Liver (tissue), 9 donors: Measurements from ENCODE around the gene FAM3A. TPM values are rescaled to one million over a fixed set of nuclear protein-coding genes. Genes with fewer than 3 reads are reported as not detected.
"Not testable (repeated sequence)": the region's sequence is repeated elsewhere in the genome, so short reads cannot be mapped to it uniquely, and the experiment has no call there.

Experiments used
- DNase-seq: peaks from one replicate; pipeline ENCODE4 v3.0.0-alpha.2; 2017; ENCODE audit warnings: low spot score
- H3K27ac ChIP-seq, 2 donors: one replicate each; pipeline ENCODE4 v1.7.0; 2013; ENCODE audit warnings: inconsistent platforms in 2 of 2, low read length in 2 of 2, control low read depth in 1 of 2, low read depth in 1 of 2, mild to moderate bottlenecking in 1 of 2
- H3K27me3 ChIP-seq, 4 donors: one replicate each; pipeline versions ENCODE4 v1.6.1 to v1.7.0; 2013; ENCODE audit warnings: low read length in 3 of 4, inconsistent platforms in 1 of 4, mild to moderate bottlenecking in 1 of 4, moderate library complexity in 1 of 4; ENCODE audit not compliant: control insufficient read depth in 4 of 4, insufficient read depth in 4 of 4
- H3K36me3 ChIP-seq, 4 donors: one replicate each; pipeline versions ENCODE4 v1.6.1 to v1.7.0; 2013; ENCODE audit warnings: low read length in 3 of 4, mild to moderate bottlenecking in 3 of 4, low read depth in 1 of 4, moderate library complexity in 1 of 4; ENCODE audit not compliant: control insufficient read depth in 4 of 4, insufficient read depth in 3 of 4
- H3K4me1 ChIP-seq, 4 donors: one replicate each; pipeline versions ENCODE4 v1.6.1 to v1.7.0; 2013; ENCODE audit warnings: low read length in 3 of 4, mild to moderate bottlenecking in 3 of 4, moderate library complexity in 1 of 4; ENCODE audit not compliant: control insufficient read depth in 4 of 4, insufficient read depth in 4 of 4
- H3K4me3 ChIP-seq, 3 donors: one replicate each; pipeline versions ENCODE4 v1.6.1 to v1.7.0; 2013; ENCODE audit warnings: low read length in 3 of 3, control low read depth in 1 of 3, low read depth in 1 of 3, mild to moderate bottlenecking in 1 of 3
- H3K9ac ChIP-seq, 2 donors: one replicate each; pipeline ENCODE4 v1.7.0; 2013; ENCODE audit warnings: low read length in 2 of 2, mild to moderate bottlenecking in 2 of 2, moderate library complexity in 2 of 2, control low read depth in 1 of 2, low read depth in 1 of 2
- H3K9me3 ChIP-seq, 4 donors: one replicate each; pipeline versions ENCODE4 v1.6.1 to v1.7.0; 2013; ENCODE audit warnings: low read length in 3 of 4; ENCODE audit not compliant: control insufficient read depth in 4 of 4
- CTCF ChIP-seq: fragments of 150-350 bp; IDR thresholded peaks from 2 replicates; pipeline ENCODE4 v1.5.1; 2017; ENCODE audit warnings: improper control_type of control experiment, low read depth, low read length; ENCODE audit not compliant: missing input control
- EGR1 ChIP-seq, 2 donors: IDR thresholded peaks; 2 replicates each; pipeline ENCODE4 v1.6.1; 2016 to 2018; ENCODE audit warnings: antibody characterized with exemption in 2 of 2, low read depth in 2 of 2
- FOXA1 ChIP-seq: IDR thresholded peaks from 2 replicates; pipeline ENCODE4 v1.6.1; 2016; ENCODE audit warnings: antibody characterized with exemption
- FOXA2 ChIP-seq: IDR thresholded peaks from 2 replicates; pipeline ENCODE4 v1.6.1; 2016; ENCODE audit warnings: antibody characterized with exemption
- GABPA ChIP-seq, 2 donors: IDR thresholded peaks in 1 of 2; conservative IDR thresholded peaks in 1 of 2; 2 replicates each; pipeline ENCODE4 v1.6.1; 2016; ENCODE audit warnings: antibody characterized with exemption in 2 of 2, mild to moderate bottlenecking in 1 of 2, moderate library complexity in 1 of 2
- HNF4A ChIP-seq, 2 donors: conservative IDR thresholded peaks; 2 replicates each; pipeline ENCODE4 v1.6.1; 2016; ENCODE audit warnings: antibody characterized with exemption in 2 of 2, mild to moderate bottlenecking in 2 of 2
- HNF4G ChIP-seq: IDR thresholded peaks from 2 replicates; pipeline ENCODE4 v1.6.1; 2016; ENCODE audit warnings: antibody characterized with exemption
- JUND ChIP-seq, 2 donors: IDR thresholded peaks; 2 replicates each; pipeline ENCODE4 v1.6.1; 2016; ENCODE audit warnings: antibody characterized with exemption in 2 of 2
- NR2F2 ChIP-seq: IDR thresholded peaks from 2 replicates; pipeline ENCODE4 v1.6.1; 2016; ENCODE audit warnings: antibody characterized with exemption
- RAD21 ChIP-seq, 2 donors: IDR thresholded peaks; 2 replicates each; pipeline ENCODE4 v1.6.1; 2016; ENCODE audit warnings: antibody characterized with exemption in 2 of 2, mild to moderate bottlenecking in 2 of 2
- RXRA ChIP-seq, 2 donors: IDR thresholded peaks; 2 replicates each; pipeline ENCODE4 v1.6.1; 2017 to 2018; ENCODE audit warnings: antibody characterized with exemption in 2 of 2, mild to moderate bottlenecking in 1 of 2
- SP1 ChIP-seq: IDR thresholded peaks from 2 replicates; pipeline ENCODE4 v1.6.1; 2018; ENCODE audit warnings: antibody characterized with exemption, mild to moderate bottlenecking
- TAF1 ChIP-seq: conservative IDR thresholded peaks from 2 replicates; pipeline ENCODE4 v1.6.1; 2016; ENCODE audit warnings: antibody characterized with exemption, mild to moderate bottlenecking
- YY1 ChIP-seq: IDR thresholded peaks from 2 replicates; pipeline ENCODE4 v1.6.1; 2016; ENCODE audit warnings: antibody characterized with exemption, mild to moderate bottlenecking
- ZBTB33 ChIP-seq: IDR thresholded peaks from 2 replicates; pipeline ENCODE4 v1.6.1; 2016; ENCODE audit warnings: antibody characterized with exemption
- WGBS: extraction: QIAGEN DNeasy Blood & Tissue Kit; methylation state at CpG from one replicate; pipeline ENCODE4 v1.1.7; 2013; 5-methylcytosine and 5-hydroxymethylcytosine counted together
- polyA plus RNA-seq, 2 donors: library from polyadenylated mRNA; stranded (reverse) in 1 of 2; unstranded in 1 of 2; fragments of 200-250 nt in 1 of 2; fragments of >200 nt in 1 of 2; fragmentation: Nextera tagmentation in 1 of 2; extraction: Ambion mirVana in 1 of 2; gene quantifications; one replicate each; pipeline versions ENCODE4 v1.2.1 to v1.2.3, GENCODE V29; 2013 to 2015
- total RNA-seq, 2 donors: library from RNA; depleted of rRNA; stranded (reverse); fragments of >200 nt; gene quantifications; one replicate each; pipeline ENCODE4 v1.2.3, GENCODE V29; 2014
- TF ChIP-seq, protein P1 (sequence below): IDR thresholded peaks from 2 replicates; pipeline ENCODE4 v1.6.1; 2016; ENCODE audit warnings: antibody characterized with exemption
- TF ChIP-seq, protein P2 (sequence below): IDR thresholded peaks from 2 replicates; pipeline ENCODE4 v1.6.1; 2016; ENCODE audit warnings: antibody characterized with exemption, mild to moderate bottlenecking
- TF ChIP-seq, protein P3 (sequence below): IDR thresholded peaks from 2 replicates; pipeline ENCODE4 v1.6.1; 2016; ENCODE audit warnings: antibody characterized with exemption
- donor health status: healthy.
- donor health status: healthy.
- donor health status: healthy.
- donor health status: healthy.
- donor health status: healthy.

Gene FAM3A
- total and polyA plus RNA-seq, 4 donors, result 11.6 to 36.3 (median 34.2) TPM

GRCh38 chrX:154502098-154502497 is 13.9 kb downstream of the FAM3A start:
- Histone ChIP-seq H3K36me3 (peaks cover 0 to 14% (median 1%) of the 10 kb centered on the region in 4 donors), H3K9me3 (no peaks in the 10 kb centered on the region), H3K27ac (no peak overlapping the region), H3K4me3 (no peak overlapping the region), H3K4me1 (no peaks in the 10 kb centered on the region), H3K9ac (no peak overlapping the region), H3K27me3 (no peaks in the 10 kb centered on the region)
- TF ChIP-seq HNF4G (no peak), RXRA (IDR thresholded peaks at IDR 0.05) (no peak), RAD21 (IDR thresholded peaks at IDR 0.05) (no peak), FOXA2 (no peak), SP1 (no peak), GABPA (IDR thresholded peaks at IDR 0.05 in 1 of 2, conservative IDR thresholded peaks at IDR 0.05 in 1 of 2) (no peak), ZBTB33 (no peak), HNF4A (conservative IDR thresholded peaks at IDR 0.05) (no peak), NR2F2 (no peak), TAF1 (no peak), YY1 (no peak), CTCF (no peak), EGR1 (IDR thresholded peaks at IDR 0.05; ENCODE audit: low read depth in 2 of 2) (no peak), FOXA1 (no peak), JUND (IDR thresholded peaks at IDR 0.05) (no peak)
- TF ChIP-seq, protein P1, sequence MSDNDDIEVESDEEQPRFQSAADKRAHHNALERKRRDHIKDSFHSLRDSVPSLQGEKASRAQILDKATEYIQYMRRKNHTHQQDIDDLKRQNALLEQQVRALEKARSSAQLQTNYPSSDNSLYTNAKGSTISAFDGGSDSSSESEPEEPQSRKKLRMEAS, result no peak
- TF ChIP-seq, protein P2, sequence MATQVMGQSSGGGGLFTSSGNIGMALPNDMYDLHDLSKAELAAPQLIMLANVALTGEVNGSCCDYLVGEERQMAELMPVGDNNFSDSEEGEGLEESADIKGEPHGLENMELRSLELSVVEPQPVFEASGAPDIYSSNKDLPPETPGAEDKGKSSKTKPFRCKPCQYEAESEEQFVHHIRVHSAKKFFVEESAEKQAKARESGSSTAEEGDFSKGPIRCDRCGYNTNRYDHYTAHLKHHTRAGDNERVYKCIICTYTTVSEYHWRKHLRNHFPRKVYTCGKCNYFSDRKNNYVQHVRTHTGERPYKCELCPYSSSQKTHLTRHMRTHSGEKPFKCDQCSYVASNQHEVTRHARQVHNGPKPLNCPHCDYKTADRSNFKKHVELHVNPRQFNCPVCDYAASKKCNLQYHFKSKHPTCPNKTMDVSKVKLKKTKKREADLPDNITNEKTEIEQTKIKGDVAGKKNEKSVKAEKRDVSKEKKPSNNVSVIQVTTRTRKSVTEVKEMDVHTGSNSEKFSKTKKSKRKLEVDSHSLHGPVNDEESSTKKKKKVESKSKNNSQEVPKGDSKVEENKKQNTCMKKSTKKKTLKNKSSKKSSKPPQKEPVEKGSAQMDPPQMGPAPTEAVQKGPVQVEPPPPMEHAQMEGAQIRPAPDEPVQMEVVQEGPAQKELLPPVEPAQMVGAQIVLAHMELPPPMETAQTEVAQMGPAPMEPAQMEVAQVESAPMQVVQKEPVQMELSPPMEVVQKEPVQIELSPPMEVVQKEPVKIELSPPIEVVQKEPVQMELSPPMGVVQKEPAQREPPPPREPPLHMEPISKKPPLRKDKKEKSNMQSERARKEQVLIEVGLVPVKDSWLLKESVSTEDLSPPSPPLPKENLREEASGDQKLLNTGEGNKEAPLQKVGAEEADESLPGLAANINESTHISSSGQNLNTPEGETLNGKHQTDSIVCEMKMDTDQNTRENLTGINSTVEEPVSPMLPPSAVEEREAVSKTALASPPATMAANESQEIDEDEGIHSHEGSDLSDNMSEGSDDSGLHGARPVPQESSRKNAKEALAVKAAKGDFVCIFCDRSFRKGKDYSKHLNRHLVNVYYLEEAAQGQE, result no peak
- TF ChIP-seq, protein P3, sequence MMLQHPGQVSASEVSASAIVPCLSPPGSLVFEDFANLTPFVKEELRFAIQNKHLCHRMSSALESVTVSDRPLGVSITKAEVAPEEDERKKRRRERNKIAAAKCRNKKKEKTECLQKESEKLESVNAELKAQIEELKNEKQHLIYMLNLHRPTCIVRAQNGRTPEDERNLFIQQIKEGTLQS, result no peak
- WGBS, result 85% methylated on average over 8 of the region's 8 CpGs
- DNase-seq, result no peak

DNA sequence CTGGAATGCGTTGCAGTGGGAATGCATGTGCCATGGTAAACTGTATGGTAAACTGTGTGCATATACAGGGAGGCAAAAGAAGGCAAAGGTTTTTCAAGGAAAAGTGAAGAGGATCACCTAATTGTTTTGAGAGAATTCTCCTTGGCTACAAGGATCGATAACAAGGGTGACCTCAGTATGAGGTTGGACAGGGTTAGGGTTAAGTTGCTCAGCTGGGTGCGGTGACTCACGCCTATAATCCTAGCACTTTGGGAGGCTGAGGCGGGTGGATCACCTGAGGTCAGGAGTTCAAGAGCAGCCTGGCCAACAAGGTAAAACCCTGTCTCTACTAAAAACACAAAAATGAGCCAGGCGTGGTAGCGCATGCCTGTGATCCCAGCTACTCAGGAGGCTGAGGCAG is 14.6 kb downstream of the FAM3A start:
- 91% methylated on average over 7 of the region's 7 CpGs for WGBS
- not testable (repeated sequence) for H3K36me3 ChIP-seq

DNA sequence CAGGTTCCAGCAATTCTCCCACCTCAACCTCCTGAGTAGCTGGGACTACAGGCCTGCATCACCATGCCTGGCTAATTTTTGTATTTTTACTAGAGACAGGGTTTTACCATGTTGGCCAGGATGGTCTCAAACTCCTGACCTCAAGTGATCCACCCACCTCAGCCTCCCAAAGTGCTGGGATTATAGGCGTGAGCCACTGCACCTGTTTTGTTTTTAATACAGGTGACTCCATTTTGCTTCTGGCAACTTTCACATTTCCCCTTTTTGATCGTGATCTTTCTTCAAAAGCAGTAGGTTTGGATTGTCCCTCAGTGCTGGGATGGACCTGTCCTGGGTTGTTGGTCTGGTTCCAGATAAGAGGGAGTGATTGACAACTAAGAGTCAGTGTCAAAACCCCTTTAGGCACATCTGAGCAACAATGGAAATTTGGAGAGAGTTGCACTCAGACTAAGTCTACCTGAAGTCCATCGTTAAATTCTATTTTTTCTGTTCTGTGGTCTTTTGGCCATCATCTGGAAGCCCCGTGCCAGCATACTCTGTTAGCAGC is 19.4 kb downstream of the FAM3A start:
- H3K9ac ChIP-seq, H3K36me3 ChIP-seq, H3K9me3 ChIP-seq, H3K27me3 ChIP-seq, H3K27ac ChIP-seq, DNase-seq, H3K4me3 ChIP-seq, H3K4me1 ChIP-seq: not testable (repeated sequence)
- WGBS, result 94% methylated on average over 4 of the region's 4 CpGs

More for the DNA sequence above, 14.6 kb downstream of the FAM3A start:
- not testable (repeated sequence) for H3K9ac ChIP-seq, H3K27me3 ChIP-seq, H3K4me1 ChIP-seq, H3K4me3 ChIP-seq, H3K27ac ChIP-seq, DNase-seq, H3K9me3 ChIP-seq
